ENCODE measurements around the gene HOATZ. TPM values are rescaled to one million over a fixed set of nuclear protein-coding genes. Genes with fewer than 3 reads are reported as not detected.

HOATZ gene
- total RNA-seq, 3 donors from 2014 or later = not detected

- TF ChIP-seq CTCF (IDR thresholded peaks at IDR 0.05) = no peak
Observed at GRCh38 chr11:111521135-111521534, 6.6 kb downstream of the HOATZ start.

GRCh38 chr11:111522426-111522825, 7.8 kb downstream of the HOATZ start:
- H3K4me3 ChIP-seq = no peak overlapping the region
- H3K36me3 ChIP-seq (ENCODE audit: low read depth) = no peaks in the 10 kb centered on the region
- DNase-seq = no peak
- intact Hi-C loops (cut with DNase I, micrococcal nuclease) = no loop called here
- no peak for TF ChIP-seq CTCF (IDR thresholded peaks at IDR 0.05)
- ATAC-seq = no peak
- no peaks in the 10 kb centered on the region for H3K9me3 ChIP-seq
- no peaks in the 10 kb centered on the region for H3K4me1 ChIP-seq (ENCODE audit: low read depth)

More at GRCh38 chr11:111521135-111521534, 6.6 kb downstream of the HOATZ start:
- ATAC-seq (no peak), DNase-seq (no peak)
- Histone ChIP-seq H3K36me3 (ENCODE audit: low read depth) (no peaks in the 10 kb centered on the region), H3K4me3 (no peak overlapping the region), H3K4me1 (ENCODE audit: low read depth) (no peaks in the 10 kb centered on the region), H3K9me3 (no peaks in the 10 kb centered on the region)
- intact Hi-C loops (cut with DNase I, micrococcal nuclease) = no loop called here

GRCh38 chr11:111523343-111523742, 8.8 kb downstream of the HOATZ start:
- no peak for ATAC-seq
- TF ChIP-seq CTCF (IDR thresholded peaks at IDR 0.05) = no peak
- no peak for DNase-seq
- intact Hi-C loops (cut with DNase I, micrococcal nuclease) = no loop called here
- Histone ChIP-seq H3K4me1 (ENCODE audit: low read depth) (no peaks in the 10 kb centered on the region), H3K9me3 (no peaks in the 10 kb centered on the region), H3K4me3 (no peak overlapping the region), H3K36me3 (ENCODE audit: low read depth) (no peaks in the 10 kb centered on the region)

- TF ChIP-seq CTCF (IDR thresholded peaks at IDR 0.05) = no peak
- Histone ChIP-seq H3K36me3 (ENCODE audit: low read depth) (no peaks in the 10 kb centered on the region), H3K9me3 (no peaks in the 10 kb centered on the region), H3K4me3 (no peak overlapping the region), H3K4me1 (ENCODE audit: low read depth) (no peaks in the 10 kb centered on the region)
- ATAC-seq (no peak), DNase-seq (no peak)
- intact Hi-C loops (cut with DNase I, micrococcal nuclease) = no loop called here
Observed at GRCh38 chr11:111524056-111524455, 9.5 kb downstream of the HOATZ start.

GRCh38 chr11:111525456-111525855, 10.9 kb downstream of the HOATZ start:
- Histone ChIP-seq H3K4me3 (no peak overlapping the region), H3K4me1 (ENCODE audit: low read depth) (no peaks in the 10 kb centered on the region), H3K9me3 (no peaks in the 10 kb centered on the region), H3K36me3 (ENCODE audit: low read depth) (no peaks in the 10 kb centered on the region)
- ATAC-seq (no peak), DNase-seq (no peak)
- intact Hi-C loops (cut with DNase I, micrococcal nuclease) = no loop called here
- no peak for TF ChIP-seq CTCF (IDR thresholded peaks at IDR 0.05)

- no peaks in the 10 kb centered on the region for H3K9me3 ChIP-seq
- no peak for TF ChIP-seq CTCF (IDR thresholded peaks at IDR 0.05)
- no peaks in the 10 kb centered on the region for H3K4me1 ChIP-seq (ENCODE audit: low read depth)
- intact Hi-C loops (cut with DNase I, micrococcal nuclease) = no loop called here
- ATAC-seq (no peak), DNase-seq (no peak)
- H3K4me3 ChIP-seq = no peak overlapping the region
- H3K36me3 ChIP-seq (ENCODE audit: low read depth) = no peaks in the 10 kb centered on the region
Observed at GRCh38 chr11:111526501-111526900, 11.9 kb downstream of the HOATZ start.

Measured in mucosa of descending colon (tissue), 3 donors.